Activated T-cell treated with anti-CD3 and anti-CD28 coated beads, Interleukin-2, amount 50 U/mL, for 48 hours (primary cell): ENCODE results near the gene TFB1M.
A peak's percentile ranks its signal among the peaks of the same experiment; 100 is the strongest.
"Not testable (repeated sequence)": the region's sequence is repeated elsewhere in the genome, so short reads cannot be mapped to it uniquely, and the experiment has no call there.

Source experiments
- DNase-seq, 2 experiments: peaks; one replicate each; pipeline ENCODE4 v3.0.0-alpha.2; 2020

Gene TFB1M

DNA sequence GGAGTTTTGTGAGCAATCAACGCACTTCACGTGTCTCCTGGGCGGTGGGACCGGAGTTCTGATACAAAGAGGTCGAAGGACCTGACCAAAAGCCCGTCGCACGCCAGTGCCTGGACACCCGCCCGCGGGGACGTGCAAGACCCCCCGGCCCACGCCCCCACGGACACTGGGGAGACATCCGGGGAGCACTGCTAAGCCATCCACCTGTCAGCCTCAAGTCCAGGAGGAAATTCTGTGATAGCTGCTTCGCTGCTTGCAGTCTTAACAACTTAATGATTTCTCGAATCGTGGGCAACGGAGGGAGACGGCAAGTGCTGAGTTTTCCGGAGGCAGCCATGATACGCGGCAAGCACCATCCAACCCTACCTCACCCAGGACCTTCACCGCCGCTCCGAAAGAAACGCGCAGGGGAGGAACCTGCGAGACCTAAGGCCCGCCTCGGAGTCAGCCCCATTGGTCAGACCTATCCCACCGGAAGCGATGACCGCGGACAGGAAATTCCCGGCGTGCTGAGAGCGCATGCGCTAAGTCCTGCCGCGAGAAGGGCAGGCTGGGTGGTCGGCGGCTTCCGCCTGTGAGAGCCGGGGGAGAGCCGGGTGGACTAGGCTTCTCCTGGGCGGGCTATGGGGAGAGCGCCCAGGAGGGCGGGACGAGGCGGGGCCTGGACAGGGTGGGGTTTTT lies at the start of gene TFB1M:
TSS of gene TFB1M (minus strand) at position 393 of the 681 bp plus-strand sequence. CDS start at position 337, 56 bp downstream.
- peak; percentile 98 to 99 for DNase-seq

DNA sequence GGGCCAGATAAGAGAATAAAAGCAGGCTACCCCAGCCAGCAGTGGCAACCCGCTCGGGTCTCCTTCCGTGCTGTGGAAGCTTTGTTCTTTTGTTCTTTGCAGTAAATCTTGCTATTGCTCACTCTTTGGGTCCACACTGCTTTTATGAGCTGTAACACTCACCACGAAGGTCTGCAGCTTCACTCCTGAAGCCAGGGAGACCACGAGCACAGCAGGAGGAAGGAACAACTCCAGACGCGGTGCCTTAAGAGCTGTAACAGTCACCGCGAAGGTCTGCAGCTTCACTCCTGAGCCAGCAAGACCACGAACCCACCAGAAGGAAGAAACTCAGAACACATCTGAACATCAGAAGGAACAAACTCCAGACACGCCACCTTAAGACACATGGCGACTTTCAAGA lies 49.7 kb upstream of the TFB1M start:
- not testable (repeated sequence) for DNase-seq

DNA sequence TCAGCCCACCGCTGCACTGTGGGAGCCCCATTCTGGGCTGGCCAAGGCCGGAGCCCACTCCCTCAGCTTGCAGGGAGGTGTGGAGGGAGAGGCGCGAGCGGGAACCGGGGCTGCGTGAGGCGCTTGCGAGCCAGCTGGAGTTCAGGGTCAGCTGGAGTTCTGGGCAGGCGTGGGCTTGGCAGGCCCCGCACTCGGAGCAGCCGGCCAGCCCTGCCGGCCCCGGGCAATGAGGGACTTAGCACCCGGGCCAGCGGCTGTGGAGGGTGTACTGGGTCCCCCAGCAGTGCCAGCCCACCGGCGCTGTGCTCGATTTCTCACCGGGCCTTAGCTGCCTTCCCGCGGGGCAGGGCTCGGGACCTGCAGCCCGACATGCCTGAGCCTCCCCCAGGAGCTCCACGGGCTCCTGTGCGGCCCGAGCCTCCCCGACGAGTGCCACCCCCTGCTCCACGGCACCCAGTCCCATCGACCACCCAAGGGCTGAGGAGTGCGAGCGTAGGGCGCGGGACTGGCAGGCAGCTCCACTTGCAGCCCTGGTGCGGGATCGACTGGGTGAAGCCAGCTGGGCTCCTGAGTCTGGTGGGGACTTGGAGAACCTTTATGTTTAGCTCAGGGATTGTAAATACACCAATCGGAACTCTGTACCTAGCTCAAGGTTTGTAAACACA lies 48.8 kb upstream of the TFB1M start:
- DNase-seq, result not testable (repeated sequence)

DNA sequence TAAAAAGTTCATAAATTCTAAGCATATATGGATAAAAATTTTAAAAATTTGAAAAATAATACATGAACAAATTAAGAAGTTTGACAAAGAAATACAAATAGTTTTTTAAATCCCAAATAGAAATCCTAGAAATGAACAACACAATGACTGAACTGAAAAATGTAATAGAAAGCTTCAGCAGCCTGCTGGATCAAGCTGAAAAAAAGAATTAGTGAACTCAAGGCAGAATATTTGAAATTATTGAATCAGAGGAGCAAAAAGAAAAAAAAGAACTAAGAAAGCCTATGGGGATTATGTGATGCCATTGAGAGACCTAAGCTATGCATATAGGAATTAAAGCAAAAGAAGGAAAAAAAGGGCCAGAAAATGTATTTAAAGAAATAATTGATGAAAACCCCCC lies 39.9 kb upstream of the TFB1M start:
- DNase-seq, result no peak

DNA sequence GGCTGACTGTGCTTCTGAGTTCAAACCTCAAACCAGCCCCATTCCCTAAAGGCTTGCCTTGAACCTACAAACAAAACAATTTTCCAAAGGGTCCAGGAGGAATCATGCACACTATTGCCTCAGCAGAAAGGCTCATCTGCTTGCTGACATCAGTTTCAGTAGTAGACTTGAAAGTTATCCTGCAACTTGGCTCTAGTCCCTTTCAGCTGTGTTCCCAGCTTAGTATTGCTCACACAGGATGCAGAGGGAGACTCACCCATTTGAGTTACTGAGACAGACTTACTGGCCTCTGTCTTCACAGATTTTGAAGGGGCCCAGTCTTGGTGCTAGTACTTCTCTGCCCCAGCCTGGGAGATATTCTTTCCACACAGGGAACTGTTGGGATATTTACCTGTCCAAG lies 38.5 kb upstream of the TFB1M start:
- DNase-seq, result no peak

DNA sequence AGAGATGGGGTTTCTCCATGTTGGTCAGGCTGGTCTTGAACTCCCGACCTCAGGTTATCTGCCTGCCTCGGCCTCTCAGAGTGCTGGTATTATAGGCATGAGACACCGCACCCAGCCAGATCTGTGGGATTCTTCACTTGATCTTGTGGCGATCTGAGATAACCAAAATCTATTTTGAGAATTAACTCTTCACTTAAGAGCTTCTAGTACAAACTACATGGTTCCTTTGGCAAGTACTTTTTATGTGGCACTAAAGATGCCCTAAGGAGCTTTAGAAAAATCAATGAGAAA lies 37.8 kb upstream of the TFB1M start:
- DNase-seq, result no peak

DNA sequence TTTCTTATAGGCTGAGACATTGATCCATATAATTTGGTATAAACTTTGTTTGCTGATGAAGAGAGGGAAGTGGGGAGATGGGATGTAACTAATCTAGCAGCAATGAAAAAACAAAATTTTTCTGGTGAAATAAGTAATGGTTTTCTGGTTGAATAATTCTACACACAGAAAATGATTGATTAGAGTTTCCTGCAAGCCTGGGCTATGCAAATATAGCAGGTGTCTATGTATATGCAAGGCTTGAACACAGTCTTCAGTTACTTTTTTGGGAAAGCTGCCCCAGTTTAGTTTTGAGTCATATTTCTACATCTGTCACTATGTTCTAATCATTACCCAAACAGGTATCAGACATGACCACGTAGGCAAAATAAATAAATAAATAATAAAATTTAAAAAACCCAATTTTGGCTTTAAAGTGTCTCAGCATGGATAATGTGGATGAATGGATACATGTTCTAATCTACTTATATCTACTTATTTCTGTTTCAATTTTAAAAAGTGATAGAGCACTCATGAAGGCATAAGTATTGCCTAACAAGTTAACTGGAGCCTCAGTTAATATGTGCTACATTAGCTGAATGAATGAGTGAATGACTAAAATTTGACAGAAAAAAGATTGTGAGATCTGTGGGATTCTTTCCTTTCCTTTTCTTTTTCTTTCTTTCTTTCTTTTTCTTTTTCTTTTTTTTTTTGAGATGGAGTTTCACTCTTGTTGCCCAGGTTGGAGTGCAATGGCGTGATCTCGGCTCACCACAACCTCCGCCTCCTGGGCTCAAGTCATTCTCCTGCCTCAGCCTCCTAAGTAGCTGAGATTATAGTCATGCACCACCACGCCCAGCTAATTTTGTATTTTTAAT lies 37.2 kb upstream of the TFB1M start:
- no peak for DNase-seq

DNA sequence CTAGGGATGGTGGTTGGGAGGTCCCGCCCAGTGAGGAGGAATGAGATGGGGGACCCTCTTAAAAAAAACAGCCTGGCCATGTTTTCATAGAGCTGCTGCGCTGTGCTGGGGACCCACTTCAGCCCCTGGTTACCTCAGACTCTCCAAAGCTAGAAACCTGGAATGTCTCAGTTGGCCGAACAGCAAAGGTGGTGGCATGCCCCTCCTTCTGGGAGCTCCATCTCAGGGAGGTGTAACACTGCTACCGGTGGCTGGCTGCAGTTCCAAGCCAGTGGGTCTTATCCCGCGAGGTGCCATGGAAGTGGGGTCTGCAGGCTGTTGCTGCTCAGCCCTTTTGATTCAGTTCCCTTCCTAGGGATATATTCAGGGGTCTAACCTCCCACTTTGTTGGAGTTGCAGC lies 35.7 kb upstream of the TFB1M start:
- no peak for DNase-seq

DNA sequence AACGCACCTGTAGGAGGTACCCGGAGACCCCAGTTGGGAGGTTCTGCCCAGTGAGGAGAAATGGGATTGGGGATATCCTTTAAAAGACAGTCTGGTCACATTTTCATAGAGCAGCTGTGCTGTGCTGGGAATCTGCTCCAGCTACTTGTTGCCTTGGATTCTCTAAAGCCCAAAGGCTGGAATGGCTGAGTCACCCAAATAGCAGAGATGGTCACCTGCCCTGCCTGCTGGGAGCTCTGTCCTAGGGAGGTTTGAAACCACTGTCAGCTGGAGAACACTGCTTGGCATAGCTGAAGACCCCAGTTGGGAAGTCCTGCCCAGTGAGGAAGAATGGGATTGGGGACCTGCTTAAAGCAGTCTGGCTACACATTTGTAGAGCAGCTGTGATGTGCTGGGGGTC lies 34.8 kb upstream of the TFB1M start:
- no peak for DNase-seq

DNA sequence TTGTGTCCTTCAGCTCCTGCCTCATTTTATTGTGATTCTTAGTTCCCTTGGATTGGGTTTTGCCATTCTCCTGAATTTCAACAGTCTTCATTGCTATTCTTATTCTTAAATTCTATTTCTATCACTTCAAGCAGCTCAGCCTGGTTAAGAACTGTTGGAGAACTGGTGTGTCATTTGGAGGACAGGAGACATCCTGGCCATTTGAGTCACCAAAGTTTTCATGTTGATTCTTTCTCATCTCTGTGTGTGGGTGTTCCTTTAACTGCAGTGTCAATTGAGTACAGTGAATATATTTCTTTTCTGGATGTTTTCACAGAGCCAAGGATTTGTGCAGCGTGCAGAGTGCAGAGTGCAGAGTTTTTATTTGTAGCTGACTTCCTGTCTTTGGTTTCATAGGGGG lies 33.5 kb upstream of the TFB1M start:
- no peak for DNase-seq

DNA sequence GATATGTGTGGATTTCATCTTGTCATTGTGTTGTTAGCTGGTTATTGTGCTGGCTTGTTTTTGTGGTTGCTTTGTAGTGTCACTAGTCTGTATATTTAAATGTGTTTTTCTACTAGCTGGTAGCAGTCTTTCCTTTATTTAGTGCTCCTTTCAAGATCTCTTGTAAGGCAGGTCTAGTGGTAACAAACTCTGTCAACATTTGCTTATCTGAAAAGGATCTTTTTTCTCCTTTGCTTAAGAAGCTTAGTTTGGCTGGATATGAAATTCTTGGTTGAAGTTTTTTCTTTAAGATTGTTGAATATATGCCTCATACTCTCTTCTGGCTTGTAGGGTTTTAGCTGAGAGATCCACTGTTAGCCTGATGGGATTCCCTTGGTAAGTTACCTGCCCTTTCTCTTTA lies 32.7 kb upstream of the TFB1M start:
- no peak for DNase-seq

DNA sequence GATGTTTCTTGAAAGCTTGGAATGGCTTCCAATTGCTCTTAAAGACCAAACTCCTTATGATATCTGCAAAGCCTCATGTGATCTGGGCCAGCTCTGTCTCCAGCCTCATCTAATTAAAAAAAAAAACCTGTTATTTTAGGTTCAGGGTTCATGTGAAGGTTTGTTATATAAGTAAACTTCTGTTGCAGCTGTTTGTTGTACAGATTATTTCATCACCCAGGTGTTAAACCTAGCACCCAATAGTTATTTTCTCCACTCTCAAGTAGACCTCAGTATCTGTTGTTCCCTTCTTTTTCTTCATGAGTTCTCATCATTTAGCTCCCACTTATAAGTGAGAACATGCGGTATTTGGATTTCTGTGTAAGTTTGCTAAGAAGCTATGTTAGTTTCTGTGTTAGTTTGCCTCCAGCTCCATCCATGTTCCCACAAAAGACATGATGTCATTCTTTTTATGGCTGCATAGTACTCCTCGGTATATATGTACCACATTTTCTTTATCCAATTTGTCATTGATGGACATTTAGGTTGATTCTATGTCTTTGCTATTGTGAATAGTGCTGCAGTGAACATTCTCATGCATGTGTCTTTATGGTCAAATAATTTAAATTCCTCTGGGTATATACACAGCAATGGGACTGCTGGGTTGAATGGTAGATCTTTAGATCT lies 30.2 kb upstream of the TFB1M start:
- no peak for DNase-seq

DNA sequence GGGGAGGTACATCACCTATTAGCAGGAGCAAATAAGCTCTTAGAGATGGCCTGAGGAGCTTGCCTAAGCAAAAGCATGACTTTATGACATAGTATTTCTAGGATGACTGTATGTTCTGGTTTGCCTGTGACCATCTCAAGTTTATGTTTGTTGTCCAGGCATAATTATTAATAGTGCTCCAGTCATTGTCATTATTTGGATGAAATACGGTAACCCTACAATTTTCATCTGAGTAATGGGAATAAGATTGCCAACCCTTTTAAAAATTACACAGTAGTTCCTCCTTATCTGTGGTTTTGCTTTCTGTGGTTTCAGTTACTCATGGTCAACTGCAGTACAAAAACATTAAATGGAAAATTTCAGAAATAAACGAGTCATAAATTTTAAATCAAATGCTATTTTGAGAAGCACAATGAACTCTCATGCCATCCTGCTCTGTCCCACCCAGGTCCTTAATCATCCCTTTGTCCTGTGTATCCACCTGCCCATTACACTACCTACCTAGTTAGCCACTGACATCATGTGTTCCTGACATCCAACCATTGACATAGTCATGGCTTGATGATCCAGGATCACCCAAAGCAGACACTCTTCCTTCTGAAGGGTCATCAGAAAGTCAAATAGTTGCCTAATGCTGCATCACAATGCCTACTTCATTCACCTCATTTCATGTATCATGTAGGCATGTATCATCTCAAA lies 27.0 kb upstream of the TFB1M start:
- no peak for DNase-seq

DNA sequence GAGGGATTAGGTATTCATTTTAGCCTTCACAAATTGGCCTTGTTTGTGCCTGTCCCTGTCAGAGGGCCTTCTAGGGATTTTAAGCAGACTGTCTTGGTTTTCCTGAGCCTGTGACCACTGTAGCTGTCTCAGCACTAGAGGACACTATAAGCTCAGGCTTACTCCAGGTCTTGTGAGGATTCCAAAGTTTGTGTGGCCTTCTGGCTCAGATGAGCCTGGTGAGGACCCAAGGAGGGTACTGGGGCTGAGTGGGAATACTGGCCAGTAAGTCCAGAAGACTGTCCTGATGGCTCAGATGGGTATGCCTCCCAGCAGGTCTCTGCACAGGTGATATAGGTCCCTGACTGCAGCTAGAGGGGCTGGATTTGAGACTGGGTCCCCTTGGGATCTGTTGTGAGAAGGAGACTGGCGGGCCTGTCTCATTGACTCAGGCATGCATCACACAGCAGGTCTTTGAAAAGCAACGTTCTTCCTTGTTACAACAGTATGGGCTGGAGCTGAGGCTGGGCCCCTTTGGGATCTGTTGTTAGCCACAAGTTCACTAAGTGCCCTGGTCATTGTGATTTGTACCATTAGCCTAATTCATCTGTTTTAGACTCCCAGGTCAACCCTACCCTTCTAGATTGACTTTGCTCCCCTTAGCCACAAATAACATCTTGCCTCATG lies 26.3 kb upstream of the TFB1M start:
- DNase-seq, result no peak

DNA sequence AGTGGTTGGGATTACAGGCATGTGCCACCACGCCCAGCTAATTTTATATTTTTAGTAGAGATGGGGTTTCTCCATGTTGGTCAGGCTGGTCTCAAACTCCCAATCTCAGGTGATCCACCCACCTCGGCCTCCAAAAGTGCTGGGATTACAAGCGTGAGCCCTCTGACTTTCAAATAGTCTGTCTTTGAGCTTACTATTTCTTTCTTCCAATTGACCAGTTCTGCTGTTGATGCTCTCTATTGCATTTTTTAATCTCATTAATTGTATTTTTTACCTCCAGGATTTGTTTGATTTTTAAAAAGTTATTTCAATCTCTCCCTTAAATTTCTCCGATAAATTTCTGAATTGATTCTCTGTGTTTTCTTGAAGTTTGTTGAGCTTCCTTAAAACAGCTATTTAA lies 25.6 kb upstream of the TFB1M start:
- not testable (repeated sequence) for DNase-seq

DNA sequence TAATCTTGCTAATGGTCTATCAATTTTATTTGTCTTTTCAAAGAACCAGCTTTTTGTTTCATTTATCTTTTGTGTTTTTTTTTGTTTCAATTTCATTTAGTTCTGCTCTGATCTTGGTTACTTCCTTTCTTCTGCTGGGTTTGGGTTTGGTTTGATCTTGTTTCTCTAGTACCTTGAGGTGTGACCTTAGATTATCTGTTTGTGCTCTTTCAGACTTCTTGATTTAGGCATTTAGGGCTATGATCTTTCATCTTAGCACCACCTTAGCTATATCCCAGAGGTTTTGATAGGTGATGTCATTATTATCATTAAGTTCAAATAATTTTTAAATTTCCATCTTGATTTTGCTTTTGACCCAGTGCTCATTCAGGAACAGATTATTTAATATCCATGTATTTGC lies 24.0 kb upstream of the TFB1M start:
- not testable (repeated sequence) for DNase-seq

DNA sequence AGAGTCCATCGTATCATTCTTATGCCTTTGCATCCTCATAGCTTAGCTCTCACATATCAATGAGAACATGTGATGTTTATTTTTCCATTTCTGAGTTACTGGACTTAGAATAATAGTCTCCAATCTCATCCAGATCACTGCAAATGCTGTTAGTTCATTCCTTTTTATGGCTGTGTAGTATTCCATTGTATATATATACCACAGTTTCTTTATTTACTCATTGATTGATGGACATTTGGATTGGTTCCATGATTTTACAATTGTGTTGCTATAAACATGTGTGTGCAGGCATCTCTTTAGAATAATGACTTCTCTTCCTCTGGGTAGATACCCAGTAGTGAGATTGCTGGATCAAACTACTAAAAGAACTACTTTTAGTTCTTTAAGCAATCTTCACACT lies 21.0 kb upstream of the TFB1M start:
- DNase-seq, result no peak

DNA sequence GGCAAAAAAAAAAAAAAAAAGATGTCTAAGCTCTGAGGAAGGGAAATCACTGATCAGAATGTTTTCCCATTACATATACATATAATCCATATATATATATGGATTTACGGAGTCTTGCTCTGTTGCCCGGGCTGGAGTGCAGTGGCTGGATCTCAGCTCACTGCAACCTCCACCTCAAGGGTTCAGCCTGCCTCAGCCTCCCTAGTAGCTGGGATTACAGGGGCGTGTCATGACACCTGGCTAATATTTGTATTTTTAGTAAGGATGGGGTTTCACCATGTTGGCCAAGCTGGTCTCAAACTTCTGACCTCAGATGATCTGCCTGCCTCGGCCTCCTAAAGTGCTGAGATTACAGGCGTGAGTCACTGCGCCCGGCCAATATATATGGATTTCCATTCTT lies 19.8 kb upstream of the TFB1M start:
- not testable (repeated sequence) for DNase-seq

DNA sequence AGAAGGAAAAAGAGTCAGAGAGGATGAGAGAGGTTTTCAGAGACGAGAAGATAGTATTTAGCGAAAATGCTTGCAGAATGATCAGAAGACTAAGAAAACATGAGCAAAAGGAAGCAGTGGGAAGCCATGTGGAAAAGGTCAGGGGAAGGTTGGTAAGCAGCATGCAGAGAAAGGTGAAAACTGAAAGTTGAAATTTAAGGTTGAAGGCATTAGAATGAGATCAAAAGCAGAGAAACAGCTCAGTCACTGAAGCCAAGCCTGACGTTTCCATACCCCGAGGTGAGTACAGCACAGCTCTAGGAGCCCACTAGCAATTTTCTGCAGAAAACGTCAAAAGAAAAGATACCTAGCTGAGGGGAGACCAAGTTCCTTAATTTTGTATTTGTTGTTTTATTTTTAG lies 19.1 kb upstream of the TFB1M start:
- DNase-seq, result no peak

DNA sequence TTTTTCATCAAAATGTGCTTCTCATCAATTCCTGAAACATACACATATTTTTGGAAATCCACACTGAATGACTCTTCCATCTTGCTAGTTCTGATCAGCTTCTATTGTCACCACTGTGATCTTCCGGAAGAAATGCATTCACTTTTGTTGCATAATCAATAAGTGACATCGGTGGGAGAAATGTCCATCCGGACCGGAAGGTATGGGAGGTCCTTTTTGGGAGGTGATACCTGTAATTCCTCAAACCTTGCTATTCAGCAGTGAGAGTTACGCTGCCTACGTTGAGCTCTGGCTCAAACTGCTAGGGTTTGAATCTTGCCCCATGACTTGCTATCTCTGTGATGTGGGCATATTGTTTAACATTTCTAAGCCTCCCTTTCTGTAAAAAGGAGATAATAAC lies 16.6 kb upstream of the TFB1M start:
- DNase-seq, result no peak

DNA sequence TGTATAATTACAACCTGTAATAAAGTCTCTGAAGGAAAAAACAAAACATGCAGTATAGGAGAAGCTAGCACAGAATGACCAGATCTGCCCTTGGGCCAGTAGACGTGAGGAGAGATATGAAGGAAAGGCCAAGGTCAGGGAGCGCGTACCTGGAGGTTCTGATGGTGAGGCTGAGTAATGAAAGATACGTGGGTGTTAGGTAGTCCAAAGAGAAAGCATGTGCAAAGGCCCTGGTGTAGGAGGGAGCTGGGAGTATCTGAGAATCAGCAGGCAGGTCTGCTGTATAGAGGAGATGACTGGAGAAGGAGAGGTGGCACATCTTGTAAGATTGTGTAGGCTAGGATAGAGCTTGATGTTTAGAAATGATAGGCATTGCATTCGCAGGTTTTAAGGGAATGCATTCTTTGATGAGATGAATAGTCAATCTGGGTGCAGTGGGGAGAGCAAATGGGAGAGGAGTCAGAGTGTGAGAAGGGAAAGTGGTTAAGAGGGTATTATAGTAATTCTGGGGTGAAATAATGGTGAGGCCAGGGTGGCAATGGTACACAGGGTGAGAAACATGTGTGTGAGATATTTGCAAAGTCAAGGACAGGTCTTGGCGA lies 15.9 kb upstream of the TFB1M start:
- DNase-seq, result no peak
